DOHH2 (cell line): Measurements from ENCODE around the gene MSH5.

Source experiments
- H3F3A ChIP-seq: fragments of 200-600 bp; sonication (generic), shearing (Covaris generic); 2 replicates; pipeline ENCODE4 v1.6.0; 2016; ENCODE audit warnings: antibody characterized with exemption, mild to moderate bottlenecking; ENCODE audit not compliant: control insufficient read depth, insufficient read depth
- H3K27ac ChIP-seq: fragments of 200-600 bp; sonication (generic); 2 replicates; pipeline ENCODE4 v1.5.1; 2014; ENCODE audit warnings: low read depth, mild to moderate bottlenecking, low read length, moderate library complexity
- H3K27me3 ChIP-seq: fragments of 200-600 bp; sonication (generic); 2 replicates; pipeline ENCODE4 v1.6.1; 2014; ENCODE audit warnings: mild to moderate bottlenecking, low read length, mixed read lengths; ENCODE audit not compliant: control insufficient read depth
- H3K36me3 ChIP-seq: fragments of 200-600 bp; sonication (generic); 2 replicates; pipeline ENCODE4 v1.6.1; 2014; ENCODE audit warnings: mild to moderate bottlenecking, low read length, moderate library complexity, mixed read lengths; ENCODE audit not compliant: control insufficient read depth
- H3K4me1 ChIP-seq: fragments of 200-600 bp; sonication (generic); 2 replicates; pipeline ENCODE4 v1.6.1; 2014; ENCODE audit warnings: mild to moderate bottlenecking, low read length, mixed read lengths; ENCODE audit not compliant: control insufficient read depth
- H3K4me2 ChIP-seq: fragments of 200-600 bp; sonication (generic); 2 replicates; pipeline ENCODE4 v1.6.0; 2014; ENCODE audit warnings: mild to moderate bottlenecking, low read length, moderate library complexity
- H3K4me3 ChIP-seq: fragments of 200-600 bp; sonication (generic); 2 replicates; pipeline ENCODE4 v1.5.1; 2014; ENCODE audit warnings: mild to moderate bottlenecking, low read length, mixed read lengths
- H3K79me2 ChIP-seq: fragments of 200-600 bp; sonication (generic); 2 replicates; pipeline ENCODE4 v1.6.1; 2014; ENCODE audit warnings: mild to moderate bottlenecking, low read length, mixed read lengths; ENCODE audit not compliant: control insufficient read depth
- H3K9me2 ChIP-seq: fragments of 200-600 bp; sonication (generic); replicated peaks from 2 replicates; pipeline ENCODE4 v1.6.1; 2014; ENCODE audit warnings: mild to moderate bottlenecking, low read length, mixed read lengths; ENCODE audit not compliant: control insufficient read depth
- H3K9me3 ChIP-seq: fragments of 200-600 bp; sonication (generic); 2 replicates; pipeline ENCODE4 v1.6.1; 2014; ENCODE audit warnings: antibody characterized with exemption, low read length, mixed read lengths; ENCODE audit not compliant: control insufficient read depth, insufficient read depth
- H4K20me1 ChIP-seq: fragments of 200-600 bp; sonication (generic); 2 replicates; pipeline ENCODE4 v1.6.0; 2014; ENCODE audit warnings: low read depth, mild to moderate bottlenecking, antibody characterized with exemption, low read length, moderate library complexity; ENCODE audit not compliant: control insufficient read depth, insufficient read depth
- EZH2phosphoT487 ChIP-seq: fragments of 200-600 bp; sonication (generic); IDR thresholded peaks from 2 replicates; pipeline ENCODE4 v1.6.1; 2017; ENCODE audit warnings: borderline replicate concordance, mild to moderate bottlenecking, antibody characterized with exemption, low read length, moderate library complexity, mixed read lengths
- TF ChIP-seq, protein P1 (sequence below): fragments of 200-600 bp; sonication (generic); IDR thresholded peaks from one replicate; pipeline ENCODE4 v1.5.1; 2014; ENCODE audit warnings: antibody characterized with exemption, mild to moderate bottlenecking, low read depth, low read length; ENCODE audit not compliant: poor library complexity, severe bottlenecking

MSH5 gene

DNA sequence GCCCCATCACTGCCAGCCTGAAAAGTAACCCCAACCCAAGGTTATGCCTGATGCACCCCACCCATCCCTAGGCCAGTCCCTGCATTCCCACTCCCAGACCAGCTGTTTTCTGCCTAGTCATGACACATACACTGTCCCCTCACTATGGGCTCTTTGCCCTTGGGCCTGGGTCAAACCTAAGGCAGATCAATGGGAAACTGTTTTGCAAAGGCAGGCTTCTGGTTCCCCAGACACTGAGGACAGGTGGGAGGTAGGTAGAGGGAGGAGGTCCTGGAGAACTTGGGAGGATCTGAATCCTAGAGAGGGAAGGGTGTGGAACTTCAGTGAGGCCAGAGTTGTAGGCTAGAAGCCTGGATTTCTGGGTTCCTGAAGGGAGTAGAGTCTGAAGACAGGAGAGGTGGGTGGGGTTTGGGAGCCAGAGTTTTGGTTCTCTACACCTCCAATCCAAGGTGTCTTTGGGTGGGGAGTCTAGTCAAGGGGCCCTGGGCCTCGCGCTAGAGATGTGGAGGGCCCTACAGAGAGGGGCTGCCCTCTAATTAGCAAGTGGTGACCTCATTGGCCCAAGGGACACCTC is 5.5 kb upstream of the MSH5 start:
- peak overlapping the region; percentile 93 for H3K4me2 ChIP-seq
- H3K79me2 ChIP-seq: peaks cover 40% of the 10 kb centered on the region
- no peaks in the 10 kb centered on the region for H3K9me2 ChIP-seq
- peaks cover 52% of the 10 kb centered on the region for H3F3A ChIP-seq
- H3K4me1 ChIP-seq: peaks cover 57% of the 10 kb centered on the region
- peaks cover 10% of the 10 kb centered on the region; the same call in 1 of the 2 replicates for H4K20me1 ChIP-seq
- peak overlapping the region; percentile 84 for H3K4me3 ChIP-seq
- H3K36me3 ChIP-seq: peaks cover 57% of the 10 kb centered on the region
- H3K27ac ChIP-seq: peak overlapping the region; percentile 96
- H3K27me3 ChIP-seq: no peaks in the 10 kb centered on the region
- TF ChIP-seq, protein P1, sequence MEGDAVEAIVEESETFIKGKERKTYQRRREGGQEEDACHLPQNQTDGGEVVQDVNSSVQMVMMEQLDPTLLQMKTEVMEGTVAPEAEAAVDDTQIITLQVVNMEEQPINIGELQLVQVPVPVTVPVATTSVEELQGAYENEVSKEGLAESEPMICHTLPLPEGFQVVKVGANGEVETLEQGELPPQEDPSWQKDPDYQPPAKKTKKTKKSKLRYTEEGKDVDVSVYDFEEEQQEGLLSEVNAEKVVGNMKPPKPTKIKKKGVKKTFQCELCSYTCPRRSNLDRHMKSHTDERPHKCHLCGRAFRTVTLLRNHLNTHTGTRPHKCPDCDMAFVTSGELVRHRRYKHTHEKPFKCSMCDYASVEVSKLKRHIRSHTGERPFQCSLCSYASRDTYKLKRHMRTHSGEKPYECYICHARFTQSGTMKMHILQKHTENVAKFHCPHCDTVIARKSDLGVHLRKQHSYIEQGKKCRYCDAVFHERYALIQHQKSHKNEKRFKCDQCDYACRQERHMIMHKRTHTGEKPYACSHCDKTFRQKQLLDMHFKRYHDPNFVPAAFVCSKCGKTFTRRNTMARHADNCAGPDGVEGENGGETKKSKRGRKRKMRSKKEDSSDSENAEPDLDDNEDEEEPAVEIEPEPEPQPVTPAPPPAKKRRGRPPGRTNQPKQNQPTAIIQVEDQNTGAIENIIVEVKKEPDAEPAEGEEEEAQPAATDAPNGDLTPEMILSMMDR: no peak
- TF ChIP-seq EZH2phosphoT487: no peak
- no peaks in the 10 kb centered on the region for H3K9me3 ChIP-seq

DNA sequence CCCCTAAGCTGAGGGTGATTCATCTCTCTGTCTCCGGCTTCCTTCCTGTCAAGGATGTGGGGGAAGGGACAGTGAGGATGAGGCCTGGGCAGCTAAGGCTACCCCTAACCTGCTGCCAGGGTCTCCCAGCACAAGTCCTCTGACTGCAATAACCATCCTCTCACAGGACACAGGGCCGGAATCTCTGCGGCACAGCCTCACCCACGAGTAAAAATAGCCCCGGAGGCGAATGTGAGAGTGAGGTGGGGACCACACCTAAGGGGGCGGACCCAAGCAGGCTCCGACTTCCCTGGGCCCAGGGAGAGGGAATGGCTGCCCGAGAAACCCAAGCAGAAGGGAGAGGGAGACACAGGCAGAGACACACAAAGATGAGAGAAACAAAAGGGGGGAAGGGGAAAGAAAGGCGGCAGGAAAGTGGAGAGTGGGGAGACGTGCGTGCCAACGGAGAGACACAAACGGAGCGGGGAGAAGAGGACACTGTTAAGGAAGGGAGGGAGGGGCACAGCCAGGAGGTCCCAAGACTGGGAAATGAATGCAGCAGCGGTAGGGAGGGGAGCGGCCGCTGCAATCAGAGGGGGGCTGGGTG is 4.9 kb upstream of the MSH5 start:
- peaks cover 54% of the 10 kb centered on the region for H3K4me1 ChIP-seq
- peaks cover 41% of the 10 kb centered on the region for H3K79me2 ChIP-seq
- H3K27ac ChIP-seq: peak overlapping the region; percentile 96
- peaks cover 53% of the 10 kb centered on the region for H3F3A ChIP-seq
- no peaks in the 10 kb centered on the region for H3K9me2 ChIP-seq
- no peaks in the 10 kb centered on the region for H3K9me3 ChIP-seq
- H4K20me1 ChIP-seq: peaks cover 8% of the 10 kb centered on the region; the same call in 1 of the 2 replicates
- H3K27me3 ChIP-seq: no peaks in the 10 kb centered on the region
- no peak for TF ChIP-seq EZH2phosphoT487
- TF ChIP-seq, protein P1: no peak
- peak overlapping the region; percentile 93 for H3K4me2 ChIP-seq
- H3K36me3 ChIP-seq: peaks cover 57% of the 10 kb centered on the region
- peak overlapping the region; percentile 84 for H3K4me3 ChIP-seq

DNA sequence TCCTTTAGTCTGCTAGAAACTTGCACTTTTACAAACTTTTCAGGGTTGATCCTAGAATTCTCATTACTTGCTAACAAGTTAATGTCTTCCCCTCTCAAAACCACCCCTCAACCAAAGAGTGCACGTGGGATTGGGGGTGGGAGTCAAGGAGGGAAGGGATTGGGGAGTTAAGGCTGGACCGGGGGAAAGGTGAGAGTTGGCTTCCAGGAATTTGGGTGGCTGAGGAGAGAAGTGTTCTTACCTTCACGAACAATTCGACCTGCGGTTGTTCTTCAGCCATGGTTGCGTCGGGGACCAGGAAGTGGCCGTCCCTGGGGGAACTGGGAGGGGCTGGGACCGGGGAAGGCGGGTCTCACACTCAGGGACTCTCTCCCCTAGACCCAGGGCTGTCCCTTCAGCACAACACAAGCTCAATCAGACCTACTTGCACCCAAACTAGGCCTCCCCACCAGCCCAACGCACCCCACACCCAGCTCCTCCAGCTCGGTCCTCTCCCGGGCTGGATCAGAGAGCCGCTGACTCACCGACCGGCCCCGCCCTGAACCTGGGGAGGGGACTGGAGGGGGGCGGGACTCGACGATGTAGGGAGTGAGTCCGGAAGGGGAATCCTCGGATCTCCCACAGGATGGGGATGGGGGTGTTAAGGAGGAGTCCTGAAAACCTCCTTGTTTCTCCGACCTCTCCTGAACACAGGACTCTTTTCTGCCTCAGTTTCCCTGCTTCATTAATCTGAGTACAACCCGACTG is 3.6 kb upstream of the MSH5 start, which contains the start of gene CLIC1:
TSS of gene CLIC1 (minus strand) at position 510 of the 747 bp plus-strand sequence. CDS start at position 280, 230 bp downstream.
- H3F3A ChIP-seq: peaks cover 44% of the 10 kb centered on the region
- H3K9me3 ChIP-seq: no peaks in the 10 kb centered on the region
- peak within 1 kb of the TSS; percentile 93 for H3K4me2 ChIP-seq
- H3K79me2 ChIP-seq: peaks cover 54% of the 10 kb centered on the region
- H4K20me1 ChIP-seq: peaks cover 8% of the 10 kb centered on the region; the same call in 1 of the 2 replicates
- peaks cover 57% of the 10 kb centered on the region for H3K36me3 ChIP-seq
- H3K27ac ChIP-seq: peak within 1 kb of the TSS; percentile 96
- peak within 1 kb of the TSS; percentile 84 for H3K4me3 ChIP-seq
- peaks cover 55% of the 10 kb centered on the region for H3K4me1 ChIP-seq
- H3K9me2 ChIP-seq: no peaks in the 10 kb centered on the region
- no peak for TF ChIP-seq EZH2phosphoT487
- TF ChIP-seq, protein P1: no peak
- no peaks in the 10 kb centered on the region for H3K27me3 ChIP-seq
